ENCODE data around the gene WWTR1. TPM values are rescaled to one million over a fixed set of nuclear protein-coding genes. Genes with fewer than 3 reads are reported as not detected.

WWTR1 gene
- total and polyA plus RNA-seq, 2 experiments from 2014 or later, result 25.1 to 26.2 TPM

- TF ChIP-seq CTCF (conservative IDR thresholded peaks at IDR 0.05; ENCODE audit: low read depth in 2 of 2), result no peak
- TF ChIP-seq STAT1 (IDR thresholded peaks at IDR 0.05; ENCODE audit: unreplicated experiment), result no peak
- no peak for TF ChIP-seq ZNF114 (CRISPR knock-in tag; IDR thresholded peaks at IDR 0.05)
These were observed 84.9 kb downstream of the WWTR1 start (continued) for GRCh38 chr3:149572796-149573414.

GRCh38 chr3:149571381-149571780, 86.4 kb downstream of the WWTR1 start:
- Mint-ChIP-seq H3K4me3 (no peak overlapping the region), H3K4me1 (peaks cover 34% of the 10 kb centered on the region), H3K36me3 (ENCODE audit: low read depth) (peaks cover 16% of the 10 kb centered on the region), H3K9me3 (no peaks in the 10 kb centered on the region), H3K27ac (no peak overlapping the region), H3K27me3 (ENCODE audit: insufficient read depth, low read depth, poor library complexity) (peaks cover 6% of the 10 kb centered on the region)
- Histone ChIP-seq H3K4me2 (no peak overlapping the region), H3K4me1 (ENCODE audit: insufficient read depth) (peaks cover 21% of the 10 kb centered on the region), H3K4me3 (no peak overlapping the region), H2AFZ (no peak overlapping the region), H4K20me1 (replicated peaks; ENCODE audit: insufficient read depth) (no peaks in the 10 kb centered on the region), H3F3A (replicated peaks; ENCODE audit: low read depth) (peaks cover 4% of the 10 kb centered on the region; the same call in 1 of the 2 replicates), H3K27ac (ENCODE audit: low read depth) (no peak overlapping the region), H3K79me2 (replicated peaks; ENCODE audit: insufficient read depth) (peaks cover 21% of the 10 kb centered on the region; the same call in 1 of the 2 replicates), H3K9me2 (ENCODE audit: insufficient read depth) (no peaks in the 10 kb centered on the region), H3K27me3 (ENCODE audit: insufficient read depth) (no peaks in the 10 kb centered on the region), H3K36me3 (ENCODE audit: insufficient read depth) (no peaks in the 10 kb centered on the region)
- ATAC-seq, result no peak
- DNase-seq (ENCODE audit: low spot score), result no peak
- TF ChIP-seq STAT1 (IDR thresholded peaks at IDR 0.05; ENCODE audit: unreplicated experiment), result no peak
- no peak for TF ChIP-seq REST (IDR thresholded peaks at IDR 0.05; ENCODE audit: unreplicated experiment)
- no peak for TF ChIP-seq ETS1 (IDR thresholded peaks at IDR 0.05)
- TF ChIP-seq NANOG (IDR thresholded peaks at IDR 0.05; ENCODE audit: borderline replicate concordance), result no peak
- no peak for TF ChIP-seq JUNB (IDR thresholded peaks at IDR 0.05; ENCODE audit: unreplicated experiment)
- TF ChIP-seq POLR2AphosphoS5 (IDR thresholded peaks at IDR 0.05; ENCODE audit: low read depth), result no peak
- no peak for TF ChIP-seq EZH2 (IDR thresholded peaks at IDR 0.05; ENCODE audit: low read depth, unreplicated experiment)
- TF ChIP-seq ZNF462 (CRISPR knock-in tag; IDR thresholded peaks at IDR 0.05), result no peak

Measured in GM23338 (cell line).